GM12873 (cell line): Measurements from ENCODE around the gene SPTBN1.

ENCODE experiments used
- CTCF ChIP-seq: IDR thresholded peaks from 2 replicates; pipeline ENCODE4 v1.5.1; 2012; ENCODE audit warnings: low read depth, mild to moderate bottlenecking, moderate library complexity, low read length, control low read depth; ENCODE audit not compliant: insufficient read depth; ENCODE audit errors: missing control alignments

SPTBN1 gene

GRCh38 chr2:54627973-54628372, 171.8 kb downstream of the SPTBN1 start:
- no peak for TF ChIP-seq CTCF

- TF ChIP-seq CTCF, result no peak
These were observed 172.3 kb downstream of the SPTBN1 start for GRCh38 chr2:54628418-54628817.

- no peak for TF ChIP-seq CTCF
These were observed 172.8 kb downstream of the SPTBN1 start for GRCh38 chr2:54628957-54629356.

GRCh38 chr2:54629390-54629789, 173.3 kb downstream of the SPTBN1 start:
- TF ChIP-seq CTCF, result no peak

- no peak for TF ChIP-seq CTCF
These were observed 174.1 kb downstream of the SPTBN1 start for GRCh38 chr2:54629914-54630857.

GRCh38 chr2:54630858-54631497, 174.9 kb downstream of the SPTBN1 start:
- TF ChIP-seq CTCF, result no peak

- no peak for TF ChIP-seq CTCF
These were observed 175.6 kb downstream of the SPTBN1 start for GRCh38 chr2:54631755-54632154.
